Esophagus squamous epithelium (tissue), 5 donors: ENCODE data around the gene SMLR1. TPM values are rescaled to one million over a fixed set of nuclear protein-coding genes. Genes with fewer than 3 reads are reported as not detected.

ENCODE experiments used
- DNase-seq: peaks from one replicate; lab custom pipeline; 2025; lab: John Stamatoyannopoulos, UW
- H3K27ac ChIP-seq, 4 donors: fragments of 200-600 bp; sonication (generic); one replicate each; pipeline ENCODE4 v1.5.1; 2016 to 2019; ENCODE audit warnings: mild to moderate bottlenecking in 1 of 4
- H3K27me3 ChIP-seq, 4 donors: fragments of 200-600 bp; sonication (generic); 1 replicate in 3 of 4; 2 replicates in 1 of 4; pipeline versions ENCODE4 v1.5.1 to v1.6.0; 2017 to 2021; ENCODE audit warnings: antibody characterized with exemption in 1 of 4
- H3K36me3 ChIP-seq, 3 donors: fragments of 200-600 bp; sonication (generic); one replicate each; pipeline ENCODE4 v1.5.1; 2016 to 2019
- H3K4me1 ChIP-seq, 3 donors: fragments of 200-600 bp; sonication (generic); one replicate each; pipeline ENCODE4 v1.5.1; 2017 to 2019
- H3K4me3 ChIP-seq, 4 donors: fragments of 200-600 bp; sonication (generic); 1 replicate in 3 of 4; 2 replicates in 1 of 4; pipeline ENCODE4 v1.5.1; 2016 to 2019; ENCODE audit warnings: mild to moderate bottlenecking in 2 of 4, moderate library complexity in 1 of 4
- H3K9me3 ChIP-seq, 3 donors: fragments of 200-600 bp; sonication (generic); one replicate each; pipeline ENCODE4 v1.5.1; 2016 to 2019
- POLR2A ChIP-seq, 4 donors: fragments of 450-650 bp; IDR thresholded peaks; one replicate each; pipeline ENCODE4 v1.6.1; 2017; ENCODE audit warnings: antibody characterized with exemption in 4 of 4, mild to moderate bottlenecking in 4 of 4, moderate library complexity in 3 of 4
- WGBS, 2 donors: methylation state at CpG; one replicate each; pipeline ENCODE4 v1.1.5; 2018; 5-methylcytosine and 5-hydroxymethylcytosine counted together
- intact Hi-C: fragments of 100-400 bp; cut with DNase I; formaldehyde crosslinking; loops from one replicate; pipeline ENCODE4 v1.15.0; 2022
- total RNA-seq, 4 donors: library from RNA; depleted of rRNA; stranded (reverse); fragments of >200 nt; gene quantifications; one replicate each; pipeline ENCODE4 v1.1.0, GENCODE V29; 2016
- TF ChIP-seq, protein P1 (sequence below), 6 experiments: fragments of 450-650 bp in 4 of 6; fragments of 200-600 bp in 2 of 6; sonication (generic) in 2 of 6; IDR thresholded peaks; one replicate each; pipeline ENCODE4 v1.5.1; 2016 to 2019; ENCODE audit warnings: antibody characterized with exemption in 6 of 6, mild to moderate bottlenecking in 4 of 6, moderate library complexity in 4 of 6
- donor health status: DM: yes; HTN: yes; CAD: no.

SMLR1 gene
- total RNA-seq, 4 donors from 2014 or later = not detected

DNA sequence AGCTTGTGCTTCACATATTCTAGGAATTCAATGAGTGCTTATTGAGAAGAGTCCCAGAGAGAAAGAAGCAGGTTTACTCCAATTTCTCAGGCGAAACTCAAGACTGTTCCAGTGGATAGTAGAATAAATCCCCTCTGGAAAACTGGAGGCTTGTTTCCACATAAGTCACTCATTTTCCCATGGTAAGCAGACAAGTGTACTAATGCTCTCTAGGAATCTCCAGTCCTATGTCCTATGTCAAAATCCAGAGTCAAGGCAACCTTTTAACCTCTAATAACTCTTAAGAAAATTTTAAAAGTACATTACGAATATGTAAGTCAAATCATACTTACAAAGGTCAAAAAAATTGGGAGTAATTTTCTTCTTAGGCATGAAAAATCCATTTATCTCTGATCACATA, 35.2 kb downstream of the SMLR1 start:
- Histone ChIP-seq H3K36me3 (peaks cover 0 to 40% (median 0%) of the 10 kb centered on the region in 3 donors), H3K9me3 (no peaks in the 10 kb centered on the region)

DNA sequence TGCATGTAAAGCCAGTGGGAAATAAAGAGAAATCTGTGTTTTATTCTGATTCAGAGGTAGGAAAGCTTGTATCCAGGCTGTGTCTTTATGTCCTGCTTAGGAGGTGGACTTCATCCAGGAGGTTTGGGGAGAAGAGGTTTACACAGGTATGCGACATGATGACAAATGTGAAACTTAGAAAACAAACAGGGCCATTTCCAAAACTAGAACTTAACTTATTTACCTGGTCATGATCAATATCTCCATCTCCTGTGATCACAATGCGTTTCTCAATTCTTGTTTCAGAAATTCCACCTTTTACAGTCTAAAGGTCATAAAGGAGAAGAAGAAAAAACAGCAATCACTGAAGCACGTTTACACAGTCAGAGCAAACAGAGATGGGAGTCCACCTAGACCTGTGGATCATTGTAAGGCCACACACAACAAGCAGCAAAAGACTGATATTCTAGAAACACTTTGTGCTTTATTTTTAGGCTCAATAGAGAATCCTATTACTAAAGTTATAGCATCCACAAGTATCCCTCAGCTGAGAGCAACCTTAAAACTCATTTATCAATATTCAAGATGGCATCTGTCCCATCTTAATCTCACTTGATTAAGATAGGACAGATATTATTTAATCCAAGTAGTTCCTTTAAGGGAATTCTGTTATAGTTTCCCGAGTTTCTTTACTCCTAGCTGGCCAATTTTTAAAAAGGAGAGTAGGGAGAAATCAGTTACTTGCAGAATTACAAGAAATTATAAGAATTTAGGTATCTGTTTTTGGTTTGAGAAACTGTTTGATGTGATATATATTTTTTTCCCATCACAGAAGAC, 36.4 kb downstream of the SMLR1 start:
- intact Hi-C loops = no loop called here
- no peaks in the 10 kb centered on the region for H3K27me3 ChIP-seq
- TF ChIP-seq, protein P1, sequence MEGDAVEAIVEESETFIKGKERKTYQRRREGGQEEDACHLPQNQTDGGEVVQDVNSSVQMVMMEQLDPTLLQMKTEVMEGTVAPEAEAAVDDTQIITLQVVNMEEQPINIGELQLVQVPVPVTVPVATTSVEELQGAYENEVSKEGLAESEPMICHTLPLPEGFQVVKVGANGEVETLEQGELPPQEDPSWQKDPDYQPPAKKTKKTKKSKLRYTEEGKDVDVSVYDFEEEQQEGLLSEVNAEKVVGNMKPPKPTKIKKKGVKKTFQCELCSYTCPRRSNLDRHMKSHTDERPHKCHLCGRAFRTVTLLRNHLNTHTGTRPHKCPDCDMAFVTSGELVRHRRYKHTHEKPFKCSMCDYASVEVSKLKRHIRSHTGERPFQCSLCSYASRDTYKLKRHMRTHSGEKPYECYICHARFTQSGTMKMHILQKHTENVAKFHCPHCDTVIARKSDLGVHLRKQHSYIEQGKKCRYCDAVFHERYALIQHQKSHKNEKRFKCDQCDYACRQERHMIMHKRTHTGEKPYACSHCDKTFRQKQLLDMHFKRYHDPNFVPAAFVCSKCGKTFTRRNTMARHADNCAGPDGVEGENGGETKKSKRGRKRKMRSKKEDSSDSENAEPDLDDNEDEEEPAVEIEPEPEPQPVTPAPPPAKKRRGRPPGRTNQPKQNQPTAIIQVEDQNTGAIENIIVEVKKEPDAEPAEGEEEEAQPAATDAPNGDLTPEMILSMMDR (IDR thresholded peaks at IDR 0.05) = no peak
- no peak for TF ChIP-seq POLR2A (IDR thresholded peaks at IDR 0.05)
- 74 to 89% methylated on average over 4 of the region's 4 CpGs for WGBS, 2 donors
- H3K27ac ChIP-seq = no peak overlapping the region
- no peaks in the 10 kb centered on the region for H3K9me3 ChIP-seq
- DNase-seq = no peak
- peaks cover 0 to 35% (median 0%) of the 10 kb centered on the region in 3 donors for H3K36me3 ChIP-seq
- H3K4me3 ChIP-seq = no peak overlapping the region
- H3K4me1 ChIP-seq = no peaks in the 10 kb centered on the region

More for the DNA sequence above, 35.2 kb downstream of the SMLR1 start:
- 89 to 95% methylated on average over 2 of the region's 2 CpGs for WGBS, 2 donors
- no peak overlapping the region for H3K27ac ChIP-seq
- intact Hi-C loops = no loop called here
- TF ChIP-seq, protein P1 (IDR thresholded peaks at IDR 0.05) = no peak
- no peak for TF ChIP-seq POLR2A (IDR thresholded peaks at IDR 0.05)
- no peaks in the 10 kb centered on the region for H3K27me3 ChIP-seq
- DNase-seq = no peak
- H3K4me3 ChIP-seq = no peak overlapping the region
- H3K4me1 ChIP-seq = no peaks in the 10 kb centered on the region

GRCh38 chr6:130864344-130864743, 37.1 kb downstream of the SMLR1 start:
- TF ChIP-seq, protein P1 (IDR thresholded peaks at IDR 0.05) = no peak
- TF ChIP-seq POLR2A (IDR thresholded peaks at IDR 0.05) = no peak
- intact Hi-C loops = no loop called here
- 93 to 96% methylated on average over 11 of the region's 11 CpGs for WGBS, 2 donors
- Histone ChIP-seq H3K4me3 (no peak overlapping the region), H3K36me3 (peaks cover 0 to 41% (median 0%) of the 10 kb centered on the region in 3 donors), H3K4me1 (no peaks in the 10 kb centered on the region), H3K27ac (no peak overlapping the region), H3K9me3 (no peaks in the 10 kb centered on the region), H3K27me3 (no peaks in the 10 kb centered on the region)
- DNase-seq = no peak

DNA sequence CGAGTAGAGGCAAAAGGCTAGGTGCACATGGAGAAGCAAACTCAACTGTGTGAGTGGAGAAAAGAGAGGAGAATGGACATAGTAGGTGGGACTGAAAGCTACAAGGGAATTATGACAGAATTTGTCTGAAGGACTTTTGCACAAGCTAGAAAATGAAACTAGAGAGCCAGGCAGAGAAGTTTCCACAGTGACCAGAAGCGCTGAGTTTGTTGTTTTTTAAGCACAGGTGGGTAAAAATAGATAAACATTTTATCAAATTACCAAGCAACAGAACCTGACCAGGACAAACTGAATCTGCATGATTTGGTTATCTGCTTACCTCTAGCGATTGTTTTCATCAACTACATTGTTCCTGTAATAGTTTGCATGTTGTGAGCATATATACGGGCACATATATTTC, 38.6 kb downstream of the SMLR1 start:
- no peak overlapping the region for H3K4me3 ChIP-seq
- TF ChIP-seq, protein P1 (IDR thresholded peaks at IDR 0.05) = no peak
- TF ChIP-seq POLR2A (IDR thresholded peaks at IDR 0.05) = no peak
- whole genome bisulfite sequencing, 2 donors = 89 to 91% methylated on average over 4 of the region's 4 CpGs
- H3K27ac ChIP-seq = no peak overlapping the region
- no peaks in the 10 kb centered on the region for H3K9me3 ChIP-seq
- DNase-seq = no peak
- peaks cover 0 to 50% (median 0%) of the 10 kb centered on the region in 3 donors for H3K36me3 ChIP-seq
- H3K27me3 ChIP-seq = no peaks in the 10 kb centered on the region
- intact Hi-C loops = no loop called here
- H3K4me1 ChIP-seq = no peaks in the 10 kb centered on the region

DNA sequence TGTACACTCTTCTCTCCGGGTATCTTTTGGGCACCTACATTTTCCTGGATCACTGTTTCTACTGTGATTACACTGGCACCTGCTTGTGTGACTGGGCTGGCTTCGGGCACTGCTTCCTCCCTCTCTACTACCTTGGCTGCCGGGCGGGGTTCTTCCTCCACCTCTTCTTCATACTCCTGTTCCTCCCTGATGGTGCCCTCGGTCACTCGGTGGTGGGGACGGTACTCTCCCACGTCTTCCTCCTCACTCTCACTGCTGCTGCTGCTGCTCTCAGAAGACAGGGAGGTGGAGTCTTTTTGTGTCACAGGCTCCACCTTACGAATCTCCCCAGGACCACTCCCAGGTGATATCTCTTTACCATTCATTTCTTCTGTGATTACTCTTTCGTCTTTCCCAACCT, 42.5 kb downstream of the SMLR1 start:
- Histone ChIP-seq H3K27me3 (no peaks in the 10 kb centered on the region), H3K27ac (no peak overlapping the region), H3K9me3 (no peaks in the 10 kb centered on the region), H3K36me3 (peaks cover 0 to 32% (median 0%) of the 10 kb centered on the region in 3 donors), H3K4me1 (no peaks in the 10 kb centered on the region), H3K4me3 (no peak overlapping the region)
- no peak for DNase-seq
- TF ChIP-seq, protein P1 (IDR thresholded peaks at IDR 0.05) = no peak
- TF ChIP-seq POLR2A (IDR thresholded peaks at IDR 0.05) = no peak
- intact Hi-C loops = no loop called here
- whole genome bisulfite sequencing, 2 donors = 90 to 98% methylated on average over 8 to 10 of the region's 10 CpGs
